Measurements from ENCODE around the gene TMEM132D. TPM values are rescaled to one million over a fixed set of nuclear protein-coding genes. Genes with fewer than 3 reads are reported as not detected.

TMEM132D gene
- total RNA-seq, 1 experiment from 2014 or later: 1.4 TPM

DNA sequence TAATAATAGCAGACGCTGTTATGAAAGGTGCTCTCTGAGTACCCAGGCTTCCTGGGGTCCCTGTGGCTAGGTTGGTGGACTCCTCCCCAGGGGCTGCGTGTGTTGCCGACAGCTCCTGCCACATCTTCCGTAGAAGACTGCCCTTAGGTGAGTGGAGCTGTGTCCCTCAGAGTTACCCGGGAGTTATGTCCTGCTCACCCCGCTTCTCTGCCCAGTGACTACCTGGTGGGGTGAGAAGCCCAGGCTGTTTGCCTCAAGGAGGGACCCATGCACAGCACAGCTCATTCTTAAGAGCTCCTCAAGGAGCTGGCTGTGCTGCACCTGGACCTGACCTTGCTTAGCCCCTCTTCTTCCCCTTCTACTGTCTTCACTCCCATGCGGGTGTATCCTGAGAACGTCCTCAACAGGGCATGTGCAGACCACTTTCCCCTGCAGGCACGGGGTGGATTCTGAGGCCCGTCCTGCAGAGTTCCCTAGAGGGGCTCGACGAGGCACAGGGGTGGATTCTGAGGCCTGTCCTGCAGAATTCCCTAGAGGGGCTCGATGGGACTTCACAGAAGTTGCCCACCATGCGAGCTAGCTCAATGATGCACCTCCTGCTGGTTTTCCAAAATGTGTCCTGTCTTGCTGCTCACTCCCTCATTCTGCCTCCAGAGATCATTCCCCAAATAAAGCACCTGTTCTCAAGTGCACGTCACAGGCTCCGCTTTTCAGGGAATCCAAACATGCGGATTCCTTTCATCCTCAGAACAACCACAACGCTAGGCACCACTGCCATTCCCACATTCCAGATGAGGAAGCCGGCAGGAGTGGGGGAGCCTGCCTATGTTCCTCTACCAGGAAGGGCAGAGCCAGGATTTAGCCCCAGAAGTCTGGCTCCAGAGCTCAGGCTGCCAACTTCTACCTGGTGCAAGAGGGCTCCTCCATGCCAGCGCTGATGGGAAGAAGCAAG, 818.7 kb downstream of the TMEM132D start (continued):
- TF ChIP-seq ZNF532 (CRISPR knock-in tag; IDR thresholded peaks at IDR 0.05; ENCODE audit: borderline replicate concordance) (no peak), NFYB (CRISPR knock-in tag; conservative IDR thresholded peaks at IDR 0.05; ENCODE audit: low read depth) (no peak), IRF1 (CRISPR knock-in tag; IDR thresholded peaks at IDR 0.05) (no peak)

DNA sequence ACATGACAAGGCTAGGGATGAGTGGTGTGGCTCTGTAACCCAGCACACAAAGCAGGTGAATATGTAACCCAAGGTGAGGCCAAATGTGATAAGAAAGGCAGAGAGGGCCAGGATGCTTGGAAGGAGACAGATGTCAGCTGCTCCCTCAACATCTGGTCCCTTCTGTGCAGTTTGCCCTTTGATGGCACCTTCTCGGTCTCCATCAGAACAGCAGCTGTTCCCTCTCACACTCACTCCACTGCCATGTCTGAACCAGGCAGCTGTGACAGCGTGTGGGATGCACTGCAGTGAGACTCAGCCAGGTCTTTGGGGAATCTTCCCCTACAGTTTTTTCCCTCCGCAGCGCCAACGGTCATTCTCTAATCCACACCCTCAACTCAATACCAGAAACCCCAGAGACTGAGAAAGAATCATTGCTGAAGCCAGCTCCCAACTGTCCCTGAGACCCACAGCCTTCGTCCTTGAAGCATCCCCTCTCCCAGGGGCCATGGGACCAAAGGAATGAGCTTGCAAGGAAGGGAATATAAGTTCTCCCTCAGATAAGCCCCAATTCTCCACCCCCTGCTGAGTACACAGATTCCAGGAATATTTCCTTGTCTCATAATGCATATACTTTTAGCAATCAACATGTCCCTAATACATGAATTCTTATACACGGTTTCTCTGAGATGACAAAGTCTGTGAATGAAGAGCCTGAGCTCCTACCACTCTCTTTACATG, 820.5 kb downstream of the TMEM132D start:
- CTCF ChIA-PET: no interaction called here
- Mint-ChIP-seq H3K27me3 (ENCODE audit: low read depth) (peaks cover 4% of the 10 kb centered on the region), H3K9me3 (peaks cover 68% of the 10 kb centered on the region), H3K4me1 (no peaks in the 10 kb centered on the region), H3K27ac (no peak overlapping the region), H3K36me3 (peaks cover 75% of the 10 kb centered on the region), H3K4me3 (no peak overlapping the region)
- DNase-seq (ENCODE audit: low spot score) (no peak), ATAC-seq (no peak)
- POLR2A ChIA-PET: no interaction called here
- TF ChIP-seq OVOL2 (CRISPR knock-in tag; IDR thresholded peaks at IDR 0.05; ENCODE audit: borderline replicate concordance) (no peak), ESRRA (CRISPR knock-in tag; IDR thresholded peaks at IDR 0.05; ENCODE audit: borderline replicate concordance) (no peak), NR1H2 (CRISPR knock-in tag; IDR thresholded peaks at IDR 0.05) (no peak), JAZF1 (CRISPR knock-in tag; IDR thresholded peaks at IDR 0.05) (no peak), SOX15 (CRISPR knock-in tag; IDR thresholded peaks at IDR 0.05) (no peak), TP53 (CRISPR knock-in tag; IDR thresholded peaks at IDR 0.05) (no peak), GABPB1 (CRISPR knock-in tag; IDR thresholded peaks at IDR 0.05) (no peak), SMAD3 (CRISPR knock-in tag; IDR thresholded peaks at IDR 0.05; ENCODE audit: borderline replicate concordance) (no peak), NFE2L1 (CRISPR knock-in tag; IDR thresholded peaks at IDR 0.05) (no peak), GTF2I (CRISPR knock-in tag; conservative IDR thresholded peaks at IDR 0.05) (no peak), GRHL2 (CRISPR knock-in tag; IDR thresholded peaks at IDR 0.05; ENCODE audit: insufficient replicate concordance, severe bottlenecking) (no peak), TEAD4 (CRISPR knock-in tag; IDR thresholded peaks at IDR 0.05) (no peak), ZNF416 (CRISPR knock-in tag; IDR thresholded peaks at IDR 0.05) (no peak)
- TF ChIP-seq, protein P1, sequence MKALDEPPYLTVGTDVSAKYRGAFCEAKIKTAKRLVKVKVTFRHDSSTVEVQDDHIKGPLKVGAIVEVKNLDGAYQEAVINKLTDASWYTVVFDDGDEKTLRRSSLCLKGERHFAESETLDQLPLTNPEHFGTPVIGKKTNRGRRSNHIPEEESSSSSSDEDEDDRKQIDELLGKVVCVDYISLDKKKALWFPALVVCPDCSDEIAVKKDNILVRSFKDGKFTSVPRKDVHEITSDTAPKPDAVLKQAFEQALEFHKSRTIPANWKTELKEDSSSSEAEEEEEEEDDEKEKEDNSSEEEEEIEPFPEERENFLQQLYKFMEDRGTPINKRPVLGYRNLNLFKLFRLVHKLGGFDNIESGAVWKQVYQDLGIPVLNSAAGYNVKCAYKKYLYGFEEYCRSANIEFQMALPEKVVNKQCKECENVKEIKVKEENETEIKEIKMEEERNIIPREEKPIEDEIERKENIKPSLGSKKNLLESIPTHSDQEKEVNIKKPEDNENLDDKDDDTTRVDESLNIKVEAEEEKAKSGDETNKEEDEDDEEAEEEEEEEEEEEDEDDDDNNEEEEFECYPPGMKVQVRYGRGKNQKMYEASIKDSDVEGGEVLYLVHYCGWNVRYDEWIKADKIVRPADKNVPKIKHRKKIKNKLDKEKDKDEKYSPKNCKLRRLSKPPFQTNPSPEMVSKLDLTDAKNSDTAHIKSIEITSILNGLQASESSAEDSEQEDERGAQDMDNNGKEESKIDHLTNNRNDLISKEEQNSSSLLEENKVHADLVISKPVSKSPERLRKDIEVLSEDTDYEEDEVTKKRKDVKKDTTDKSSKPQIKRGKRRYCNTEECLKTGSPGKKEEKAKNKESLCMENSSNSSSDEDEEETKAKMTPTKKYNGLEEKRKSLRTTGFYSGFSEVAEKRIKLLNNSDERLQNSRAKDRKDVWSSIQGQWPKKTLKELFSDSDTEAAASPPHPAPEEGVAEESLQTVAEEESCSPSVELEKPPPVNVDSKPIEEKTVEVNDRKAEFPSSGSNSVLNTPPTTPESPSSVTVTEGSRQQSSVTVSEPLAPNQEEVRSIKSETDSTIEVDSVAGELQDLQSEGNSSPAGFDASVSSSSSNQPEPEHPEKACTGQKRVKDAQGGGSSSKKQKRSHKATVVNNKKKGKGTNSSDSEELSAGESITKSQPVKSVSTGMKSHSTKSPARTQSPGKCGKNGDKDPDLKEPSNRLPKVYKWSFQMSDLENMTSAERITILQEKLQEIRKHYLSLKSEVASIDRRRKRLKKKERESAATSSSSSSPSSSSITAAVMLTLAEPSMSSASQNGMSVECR (CRISPR knock-in tag; IDR thresholded peaks at IDR 0.05; ENCODE audit: borderline replicate concordance): no peak
- TF ChIP-seq, protein P2, sequence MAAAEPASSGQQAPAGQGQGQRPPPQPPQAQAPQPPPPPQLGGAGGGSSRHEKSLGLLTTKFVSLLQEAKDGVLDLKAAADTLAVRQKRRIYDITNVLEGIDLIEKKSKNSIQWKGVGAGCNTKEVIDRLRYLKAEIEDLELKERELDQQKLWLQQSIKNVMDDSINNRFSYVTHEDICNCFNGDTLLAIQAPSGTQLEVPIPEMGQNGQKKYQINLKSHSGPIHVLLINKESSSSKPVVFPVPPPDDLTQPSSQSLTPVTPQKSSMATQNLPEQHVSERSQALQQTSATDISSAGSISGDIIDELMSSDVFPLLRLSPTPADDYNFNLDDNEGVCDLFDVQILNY (CRISPR knock-in tag; IDR thresholded peaks at IDR 0.05): no peak
- TF ChIP-seq, protein P3, sequence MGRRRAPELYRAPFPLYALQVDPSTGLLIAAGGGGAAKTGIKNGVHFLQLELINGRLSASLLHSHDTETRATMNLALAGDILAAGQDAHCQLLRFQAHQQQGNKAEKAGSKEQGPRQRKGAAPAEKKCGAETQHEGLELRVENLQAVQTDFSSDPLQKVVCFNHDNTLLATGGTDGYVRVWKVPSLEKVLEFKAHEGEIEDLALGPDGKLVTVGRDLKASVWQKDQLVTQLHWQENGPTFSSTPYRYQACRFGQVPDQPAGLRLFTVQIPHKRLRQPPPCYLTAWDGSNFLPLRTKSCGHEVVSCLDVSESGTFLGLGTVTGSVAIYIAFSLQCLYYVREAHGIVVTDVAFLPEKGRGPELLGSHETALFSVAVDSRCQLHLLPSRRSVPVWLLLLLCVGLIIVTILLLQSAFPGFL (CRISPR knock-in tag; IDR thresholded peaks at IDR 0.05; ENCODE audit: borderline replicate concordance): no peak
- TF ChIP-seq, protein P4, sequence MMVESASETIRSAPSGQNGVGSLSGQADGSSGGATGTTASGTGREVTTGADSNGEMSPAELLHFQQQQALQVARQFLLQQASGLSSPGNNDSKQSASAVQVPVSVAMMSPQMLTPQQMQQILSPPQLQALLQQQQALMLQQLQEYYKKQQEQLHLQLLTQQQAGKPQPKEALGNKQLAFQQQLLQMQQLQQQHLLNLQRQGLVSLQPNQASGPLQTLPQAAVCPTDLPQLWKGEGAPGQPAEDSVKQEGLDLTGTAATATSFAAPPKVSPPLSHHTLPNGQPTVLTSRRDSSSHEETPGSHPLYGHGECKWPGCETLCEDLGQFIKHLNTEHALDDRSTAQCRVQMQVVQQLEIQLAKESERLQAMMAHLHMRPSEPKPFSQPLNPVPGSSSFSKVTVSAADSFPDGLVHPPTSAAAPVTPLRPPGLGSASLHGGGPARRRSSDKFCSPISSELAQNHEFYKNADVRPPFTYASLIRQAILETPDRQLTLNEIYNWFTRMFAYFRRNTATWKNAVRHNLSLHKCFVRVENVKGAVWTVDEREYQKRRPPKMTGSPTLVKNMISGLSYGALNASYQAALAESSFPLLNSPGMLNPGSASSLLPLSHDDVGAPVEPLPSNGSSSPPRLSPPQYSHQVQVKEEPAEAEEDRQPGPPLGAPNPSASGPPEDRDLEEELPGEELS (CRISPR knock-in tag; IDR thresholded peaks at IDR 0.05): no peak

Measured in WTC11 (cell line).